Gastrocnemius medialis (tissue), 4 donors: Measurements from ENCODE around the gene SLC16A9. TPM values are rescaled to one million over a fixed set of nuclear protein-coding genes. Genes with fewer than 3 reads are reported as not detected.

Experiments
- ATAC-seq, 2 donors: fragments of 150-250 bp; one replicate each; pipeline ENCODE4 v1.9.1; 2016
- DNase-seq, 2 donors: peaks; one replicate each; pipeline ENCODE4 v3.0.0-alpha.2; 2019
- H3K27ac ChIP-seq, 4 donors: fragments of 200-600 bp; sonication (generic); 1 replicate in 1 of 4; 2 replicates in 3 of 4; pipeline ENCODE4 v1.5.1; 2016 to 2018; ENCODE audit warnings: mild to moderate bottlenecking in 2 of 4, moderate library complexity in 1 of 4
- H3K27me3 ChIP-seq, 3 donors: fragments of 200-600 bp; sonication (generic) in 2 of 3; 1 replicate in 1 of 3; 2 replicates in 2 of 3; pipeline versions ENCODE4 v1.5.1 to v1.6.0; 2016 to 2019; ENCODE audit warnings: mild to moderate bottlenecking in 1 of 3, moderate library complexity in 1 of 3
- H3K36me3 ChIP-seq, 2 donors: fragments of 200-600 bp; sonication (generic) in 1 of 2; one replicate each; pipeline ENCODE4 v1.5.1; 2017 to 2018
- H3K4me1 ChIP-seq, 2 donors: fragments of 200-600 bp; sonication (generic) in 1 of 2; one replicate each; pipeline ENCODE4 v1.5.1; 2016 to 2017; ENCODE audit warnings: mild to moderate bottlenecking in 2 of 2
- H3K4me3 ChIP-seq, 4 donors: fragments of 200-600 bp; sonication (generic) in 3 of 4; 1 replicate in 1 of 4; 2 replicates in 3 of 4; pipeline ENCODE4 v1.5.1; 2016 to 2019; ENCODE audit warnings: mild to moderate bottlenecking in 2 of 4
- H3K9me3 ChIP-seq, 3 donors: fragments of 200-600 bp; sonication (generic) in 2 of 3; 1 replicate in 1 of 3; 2 replicates in 2 of 3; pipeline ENCODE4 v1.5.1; 2016 to 2019
- POLR2A ChIP-seq, 2 donors: fragments of 450-650 bp; IDR thresholded peaks; one replicate each; pipeline ENCODE4 v1.6.1; 2017; ENCODE audit warnings: antibody characterized with exemption in 2 of 2, mild to moderate bottlenecking in 2 of 2, moderate library complexity in 2 of 2
- in situ Hi-C, 4 donors: fragments of 200-750 bp; cut with MboI; loops; one replicate each; pipeline versions ENCODE4 v1.15.0 to v1.8.0; 2017; ENCODE audit warnings: low sequenced_read_pairs in 4 of 4
- intact Hi-C: fragments of 100-400 bp; cut with DNase I; formaldehyde crosslinking; loops from one replicate; pipeline ENCODE4 v1.15.1; 2023; ENCODE audit warnings: low total_unique reads
- total RNA-seq, 4 donors: library from RNA; depleted of rRNA; stranded (reverse); fragments of >200 nt; gene quantifications; one replicate each; pipeline versions ENCODE4 v1.1.0 to v1.2.3, GENCODE V29; 2016
- TF ChIP-seq, protein P1 (sequence below), 5 experiments: fragments of 450-650 bp in 3 of 5; fragments of 200-600 bp in 2 of 5; sonication (generic) in 2 of 5; IDR thresholded peaks in 4 of 5; conservative IDR thresholded peaks in 1 of 5; 1 replicate in 4 of 5; 2 replicates in 1 of 5; pipeline ENCODE4 v1.5.1; 2016 to 2019; ENCODE audit warnings: antibody characterized with exemption in 5 of 5, mild to moderate bottlenecking in 3 of 5, moderate library complexity in 3 of 5

SLC16A9 gene
- total RNA-seq, 4 donors from 2014 or later = 0.73 to 7.4 (median 3.3) TPM

DNA sequence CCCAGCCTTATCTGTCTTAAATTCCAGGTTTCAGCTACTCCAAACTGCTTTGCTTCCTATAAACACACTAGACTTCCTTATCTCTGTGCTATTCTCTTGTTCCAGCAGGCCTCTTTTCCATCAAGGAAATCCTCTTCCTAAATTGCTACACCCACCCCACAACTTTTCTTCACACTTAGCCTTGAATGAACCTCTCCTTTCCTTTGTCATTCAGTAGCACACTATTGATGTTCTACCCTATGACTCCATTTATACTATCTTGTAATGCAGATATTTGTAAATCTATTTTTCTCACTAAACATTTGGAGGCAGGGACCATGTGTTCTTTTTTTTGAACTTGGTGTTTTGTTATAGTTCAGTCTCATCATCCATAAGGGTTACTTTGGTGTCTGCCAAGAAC, 3.7 kb downstream of the SLC16A9 start:
- Histone ChIP-seq H3K36me3 (no peaks in the 10 kb centered on the region), H3K4me3 (no peak overlapping the region), H3K27me3 (no peaks in the 10 kb centered on the region), H3K9me3 (no peaks in the 10 kb centered on the region), H3K4me1 (peaks cover 8% of the 10 kb centered on the region in 2 donors), H3K27ac (no peak overlapping the region)
- TF ChIP-seq, protein P1, sequence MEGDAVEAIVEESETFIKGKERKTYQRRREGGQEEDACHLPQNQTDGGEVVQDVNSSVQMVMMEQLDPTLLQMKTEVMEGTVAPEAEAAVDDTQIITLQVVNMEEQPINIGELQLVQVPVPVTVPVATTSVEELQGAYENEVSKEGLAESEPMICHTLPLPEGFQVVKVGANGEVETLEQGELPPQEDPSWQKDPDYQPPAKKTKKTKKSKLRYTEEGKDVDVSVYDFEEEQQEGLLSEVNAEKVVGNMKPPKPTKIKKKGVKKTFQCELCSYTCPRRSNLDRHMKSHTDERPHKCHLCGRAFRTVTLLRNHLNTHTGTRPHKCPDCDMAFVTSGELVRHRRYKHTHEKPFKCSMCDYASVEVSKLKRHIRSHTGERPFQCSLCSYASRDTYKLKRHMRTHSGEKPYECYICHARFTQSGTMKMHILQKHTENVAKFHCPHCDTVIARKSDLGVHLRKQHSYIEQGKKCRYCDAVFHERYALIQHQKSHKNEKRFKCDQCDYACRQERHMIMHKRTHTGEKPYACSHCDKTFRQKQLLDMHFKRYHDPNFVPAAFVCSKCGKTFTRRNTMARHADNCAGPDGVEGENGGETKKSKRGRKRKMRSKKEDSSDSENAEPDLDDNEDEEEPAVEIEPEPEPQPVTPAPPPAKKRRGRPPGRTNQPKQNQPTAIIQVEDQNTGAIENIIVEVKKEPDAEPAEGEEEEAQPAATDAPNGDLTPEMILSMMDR (IDR thresholded peaks at IDR 0.05 in 4 of 5, conservative IDR thresholded peaks at IDR 0.05 in 1 of 5) = no peak
- no peak for TF ChIP-seq POLR2A (IDR thresholded peaks at IDR 0.05)
- ATAC-seq = no peak
- no peak for DNase-seq
- intact Hi-C loops (loop anchor here (5.0 kb wide), 1 partner anchor 79 kb away; no protein-coding TSS in a partner anchor), in situ Hi-C loops (loop anchor here in 2 of 4 donors (10.0 kb wide), 2 partner anchors 71 to 109 kb away; no protein-coding TSS in a partner anchor)

DNA sequence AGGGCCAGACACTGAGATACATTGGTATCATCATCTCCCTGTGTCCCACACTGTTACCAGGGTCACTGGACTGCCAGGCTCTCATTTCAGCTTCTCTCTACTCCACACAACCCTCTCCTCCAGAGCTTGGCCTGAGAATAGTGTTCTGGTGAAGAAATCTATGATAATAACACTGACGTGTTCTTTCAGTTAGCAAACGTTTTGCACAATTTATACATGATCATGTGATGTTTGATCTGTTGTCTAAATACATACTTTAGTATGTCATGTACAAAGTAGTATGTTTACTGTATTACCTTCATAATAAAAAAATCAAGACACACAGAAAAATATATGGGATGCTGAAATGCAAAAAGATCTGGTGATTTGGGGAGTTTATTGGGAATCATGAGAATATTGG, 5.0 kb downstream of the SLC16A9 start:
- Histone ChIP-seq H3K27me3 (no peaks in the 10 kb centered on the region), H3K36me3 (no peaks in the 10 kb centered on the region), H3K4me1 (peaks cover 8% of the 10 kb centered on the region in 2 donors), H3K27ac (no peak overlapping the region), H3K9me3 (no peaks in the 10 kb centered on the region), H3K4me3 (no peak overlapping the region)
- DNase-seq = no peak
- intact Hi-C loops (loop anchor here (5.0 kb wide), 1 partner anchor 77 kb away; no protein-coding TSS in a partner anchor), in situ Hi-C loops (loop anchor here in 2 of 4 donors (10.0 kb wide), 2 partner anchors 70 to 110 kb away; no protein-coding TSS in a partner anchor)
- ATAC-seq = no peak
- TF ChIP-seq POLR2A (IDR thresholded peaks at IDR 0.05) = no peak
- TF ChIP-seq, protein P1 (IDR thresholded peaks at IDR 0.05 in 4 of 5, conservative IDR thresholded peaks at IDR 0.05 in 1 of 5) = no peak

DNA sequence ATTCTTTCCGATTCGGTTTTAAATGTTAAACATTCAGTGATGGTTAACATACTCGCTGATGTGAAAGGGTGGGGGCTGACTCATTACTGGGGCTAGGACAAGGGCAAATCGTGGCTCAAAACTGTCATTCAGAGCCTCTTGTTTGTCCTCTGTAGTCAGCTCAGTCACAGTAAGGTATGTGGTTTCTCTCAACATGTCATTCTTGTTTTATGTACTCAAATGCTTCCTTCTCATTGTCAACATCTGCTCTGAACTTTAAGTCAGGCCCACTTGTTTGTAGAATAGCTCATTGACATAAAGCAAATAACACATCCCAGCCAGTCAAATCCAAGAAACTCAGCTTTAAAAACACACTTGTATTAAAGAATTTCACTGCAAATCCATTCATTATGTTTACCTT, 7.3 kb downstream of the SLC16A9 start:
- in situ Hi-C loops = loop anchor here in 2 of 4 donors (10.0 kb wide), 2 partner anchors 68 to 112 kb away; no protein-coding TSS in a partner anchor
- H3K9me3 ChIP-seq = no peaks in the 10 kb centered on the region
- no peak overlapping the region for H3K27ac ChIP-seq
- no peak for TF ChIP-seq POLR2A (IDR thresholded peaks at IDR 0.05)
- TF ChIP-seq, protein P1 (IDR thresholded peaks at IDR 0.05 in 4 of 5, conservative IDR thresholded peaks at IDR 0.05 in 1 of 5) = no peak
- no peaks in the 10 kb centered on the region for H3K27me3 ChIP-seq
- H3K36me3 ChIP-seq = no peaks in the 10 kb centered on the region
- H3K4me1 ChIP-seq = peaks cover 0 to 5% of the 10 kb centered on the region in 2 donors
- ATAC-seq = no peak
- intact Hi-C loops = no loop called here
- DNase-seq = no peak
- H3K4me3 ChIP-seq = no peak overlapping the region

DNA sequence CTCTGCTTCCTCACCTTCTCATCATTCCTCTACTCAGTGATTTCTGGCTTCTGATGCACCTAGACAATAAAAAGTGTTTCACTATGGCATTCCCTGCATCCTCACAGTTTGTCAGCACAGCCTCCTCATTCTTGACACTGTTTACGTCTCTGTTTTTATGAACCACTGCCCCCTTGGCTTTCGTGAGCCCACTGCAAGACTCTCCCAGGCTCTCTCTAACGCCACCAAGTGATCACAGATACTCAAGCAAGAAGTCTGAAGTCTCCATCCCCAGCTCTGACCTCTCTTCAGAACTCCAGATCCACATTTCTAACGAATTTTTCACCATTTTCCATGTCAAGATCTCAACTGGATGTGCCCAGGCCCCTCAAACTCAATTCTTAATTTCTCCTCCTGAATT, 8.9 kb downstream of the SLC16A9 start:
- Histone ChIP-seq H3K4me3 (no peak overlapping the region), H3K27ac (no peak overlapping the region), H3K27me3 (no peaks in the 10 kb centered on the region), H3K4me1 (peaks cover 0 to 5% of the 10 kb centered on the region in 2 donors), H3K36me3 (no peaks in the 10 kb centered on the region), H3K9me3 (no peaks in the 10 kb centered on the region)
- no peak for TF ChIP-seq POLR2A (IDR thresholded peaks at IDR 0.05)
- TF ChIP-seq, protein P1 (IDR thresholded peaks at IDR 0.05 in 4 of 5, conservative IDR thresholded peaks at IDR 0.05 in 1 of 5) = no peak
- intact Hi-C loops (no loop called here), in situ Hi-C loops (loop anchor here in 2 of 4 donors (10.0 kb wide), 2 partner anchors 66 to 114 kb away; no protein-coding TSS in a partner anchor)
- no peak for DNase-seq
- ATAC-seq = no peak

DNA sequence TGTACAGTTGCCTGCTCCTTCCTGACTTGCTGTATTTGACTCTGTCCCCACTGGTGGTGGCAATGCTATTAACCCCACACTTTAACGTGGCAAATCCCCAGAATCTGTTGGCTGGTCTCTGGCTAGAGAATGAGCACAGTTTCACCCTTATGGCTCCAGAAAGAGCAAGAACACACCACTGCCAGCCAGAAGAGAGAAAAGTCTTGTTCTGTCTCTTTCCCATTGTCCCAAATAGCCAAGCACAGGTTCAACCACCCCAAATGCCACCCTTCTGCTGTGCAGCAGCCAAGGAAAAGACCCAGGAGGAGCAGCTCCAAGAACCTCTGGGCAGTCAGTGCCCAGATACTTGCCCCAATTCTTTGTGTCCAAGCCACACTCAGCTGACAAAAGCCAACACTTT, 11.3 kb downstream of the SLC16A9 start:
- no peak for TF ChIP-seq POLR2A (IDR thresholded peaks at IDR 0.05)
- TF ChIP-seq, protein P1 (IDR thresholded peaks at IDR 0.05 in 4 of 5, conservative IDR thresholded peaks at IDR 0.05 in 1 of 5) = no peak
- in situ Hi-C loops = no loop called here
- Histone ChIP-seq H3K4me1 (peaks cover 0 to 5% of the 10 kb centered on the region in 2 donors), H3K27me3 (no peaks in the 10 kb centered on the region), H3K9me3 (no peaks in the 10 kb centered on the region), H3K27ac (no peak overlapping the region), H3K36me3 (no peaks in the 10 kb centered on the region), H3K4me3 (no peak overlapping the region)
- ATAC-seq = no peak
- intact Hi-C loops = no loop called here
- DNase-seq = no peak
